Lower lobe of right lung (tissue), 2 donors: ENCODE measurements around the gene SLC7A14. TPM values are rescaled to one million over a fixed set of nuclear protein-coding genes. Genes with fewer than 3 reads are reported as not detected.

Experiments
- ATAC-seq, 2 donors: fragments of 200-7000 bp; cut with Tn5 transposase; one replicate each; pipeline ENCODE4 v1.9.1; 2020 to 2022; ENCODE audit warnings: mild to moderate bottlenecking in 2 of 2, moderate library complexity in 2 of 2
- DNase-seq: peaks from one replicate; pipeline ENCODE4 v3.0.0-alpha.2; 2020
- H3K27ac ChIP-seq: fragments of 200-600 bp; one replicate; pipeline ENCODE4 v1.8.0; 2022
- H3K27me3 ChIP-seq: fragments of 200-600 bp; one replicate; pipeline ENCODE4 v1.8.0; 2022; ENCODE audit warnings: low read depth
- H3K36me3 ChIP-seq: fragments of 200-600 bp; one replicate; pipeline ENCODE4 v1.8.0; 2022; ENCODE audit warnings: mild to moderate bottlenecking
- H3K4me1 ChIP-seq: fragments of 200-600 bp; one replicate; pipeline ENCODE4 v1.8.0; 2022
- H3K4me3 ChIP-seq: fragments of 200-600 bp; one replicate; pipeline ENCODE4 v1.8.0; 2022; ENCODE audit warnings: mild to moderate bottlenecking
- H3K9me3 ChIP-seq: fragments of 200-600 bp; one replicate; pipeline ENCODE4 v1.8.0; 2022
- intact Hi-C: fragments of 100-400 bp; cut with DNase I; formaldehyde crosslinking; loops from one replicate; pipeline ENCODE4 v1.11.0; 2022
- total RNA-seq: library from RNA; stranded (reverse); fragmentation: NEBNext Ultra II Directional; extraction: Animal tissue kit (Norgen Biotek cat#: 25700); gene quantifications from one replicate; pipeline ENCODE4 v1.2.1, GENCODE V29; 2021
- TF ChIP-seq, protein P1 (sequence below): fragments of 200-600 bp; IDR thresholded peaks from one replicate; pipeline ENCODE4 v1.8.0; 2022; ENCODE audit warnings: antibody characterized with exemption, mild to moderate bottlenecking
- donor health status: DM: no; HTN: yes; CAD: no; lungs with severe emphysema.

The SLC7A14 gene
- total RNA-seq, 1 donor from 2014 or later = 0.06 TPM

DNA sequence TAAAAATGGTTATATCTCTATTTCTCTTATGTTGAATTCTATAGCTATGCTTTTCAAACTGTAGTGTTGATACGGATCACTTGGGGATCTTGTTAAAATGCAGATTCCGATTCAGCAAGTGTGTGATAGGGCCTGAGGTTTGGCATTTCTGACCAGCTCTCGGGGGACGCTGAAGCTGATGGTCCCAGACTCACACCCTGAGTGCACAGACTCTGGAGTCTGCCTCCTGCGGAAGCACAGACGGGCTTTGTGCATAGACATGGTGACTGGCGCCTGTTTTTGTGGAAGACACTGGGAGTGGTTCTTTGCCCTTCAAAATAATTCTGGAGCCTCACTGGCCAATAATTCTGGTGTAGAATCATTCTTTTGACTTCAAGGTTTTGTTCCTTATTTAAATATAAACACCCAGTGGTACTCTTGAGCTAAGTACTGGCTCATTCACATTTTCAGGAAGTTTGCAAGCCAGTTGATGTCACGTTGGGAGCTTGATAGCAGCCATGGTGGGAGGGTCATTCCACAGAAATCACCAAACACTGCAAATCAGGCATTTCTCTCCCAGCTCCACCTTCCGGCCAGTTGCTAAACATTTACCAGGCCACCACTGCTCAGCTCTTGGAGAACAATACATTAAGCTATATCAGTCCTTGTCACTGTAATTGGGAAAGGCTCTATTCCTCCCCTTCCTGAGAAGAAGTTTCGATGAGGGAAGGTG, 148.0 kb downstream of the SLC7A14 start:
- Histone ChIP-seq H3K36me3 (peaks cover 9% of the 10 kb centered on the region), H3K9me3 (no peaks in the 10 kb centered on the region), H3K4me3 (no peak overlapping the region), H3K27me3 (no peaks in the 10 kb centered on the region), H3K4me1 (no peaks in the 10 kb centered on the region), H3K27ac (no peak overlapping the region)
- TF ChIP-seq, protein P1, sequence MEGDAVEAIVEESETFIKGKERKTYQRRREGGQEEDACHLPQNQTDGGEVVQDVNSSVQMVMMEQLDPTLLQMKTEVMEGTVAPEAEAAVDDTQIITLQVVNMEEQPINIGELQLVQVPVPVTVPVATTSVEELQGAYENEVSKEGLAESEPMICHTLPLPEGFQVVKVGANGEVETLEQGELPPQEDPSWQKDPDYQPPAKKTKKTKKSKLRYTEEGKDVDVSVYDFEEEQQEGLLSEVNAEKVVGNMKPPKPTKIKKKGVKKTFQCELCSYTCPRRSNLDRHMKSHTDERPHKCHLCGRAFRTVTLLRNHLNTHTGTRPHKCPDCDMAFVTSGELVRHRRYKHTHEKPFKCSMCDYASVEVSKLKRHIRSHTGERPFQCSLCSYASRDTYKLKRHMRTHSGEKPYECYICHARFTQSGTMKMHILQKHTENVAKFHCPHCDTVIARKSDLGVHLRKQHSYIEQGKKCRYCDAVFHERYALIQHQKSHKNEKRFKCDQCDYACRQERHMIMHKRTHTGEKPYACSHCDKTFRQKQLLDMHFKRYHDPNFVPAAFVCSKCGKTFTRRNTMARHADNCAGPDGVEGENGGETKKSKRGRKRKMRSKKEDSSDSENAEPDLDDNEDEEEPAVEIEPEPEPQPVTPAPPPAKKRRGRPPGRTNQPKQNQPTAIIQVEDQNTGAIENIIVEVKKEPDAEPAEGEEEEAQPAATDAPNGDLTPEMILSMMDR = no peak
- DNase-seq (no peak), ATAC-seq (no peak)
- intact Hi-C loops = no loop called here

DNA sequence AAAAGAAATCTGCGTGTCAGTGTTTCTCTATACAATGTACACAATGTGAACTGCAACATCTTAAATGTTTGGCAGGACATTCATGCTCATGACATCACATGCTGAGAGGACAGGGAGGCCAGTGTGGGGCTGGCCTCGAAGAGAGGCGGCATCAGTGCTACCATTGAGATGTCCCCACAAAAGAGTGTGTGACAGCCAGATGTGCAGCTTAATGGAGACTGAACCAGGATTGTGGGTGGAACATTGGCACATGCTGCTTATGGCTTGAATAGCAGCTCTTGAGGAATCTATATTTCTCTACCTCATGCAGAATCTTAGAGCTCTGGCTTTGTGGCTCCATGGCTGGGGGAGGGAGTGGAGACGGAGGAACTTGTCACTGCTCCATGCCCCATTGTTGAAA, 148.7 kb downstream of the SLC7A14 start:
- H3K4me3 ChIP-seq = no peak overlapping the region
- peaks cover 9% of the 10 kb centered on the region for H3K36me3 ChIP-seq
- DNase-seq (no peak), ATAC-seq (no peak)
- intact Hi-C loops = no loop called here
- no peaks in the 10 kb centered on the region for H3K27me3 ChIP-seq
- H3K9me3 ChIP-seq = no peaks in the 10 kb centered on the region
- no peaks in the 10 kb centered on the region for H3K4me1 ChIP-seq
- TF ChIP-seq, protein P1 = no peak
- H3K27ac ChIP-seq = no peak overlapping the region

DNA sequence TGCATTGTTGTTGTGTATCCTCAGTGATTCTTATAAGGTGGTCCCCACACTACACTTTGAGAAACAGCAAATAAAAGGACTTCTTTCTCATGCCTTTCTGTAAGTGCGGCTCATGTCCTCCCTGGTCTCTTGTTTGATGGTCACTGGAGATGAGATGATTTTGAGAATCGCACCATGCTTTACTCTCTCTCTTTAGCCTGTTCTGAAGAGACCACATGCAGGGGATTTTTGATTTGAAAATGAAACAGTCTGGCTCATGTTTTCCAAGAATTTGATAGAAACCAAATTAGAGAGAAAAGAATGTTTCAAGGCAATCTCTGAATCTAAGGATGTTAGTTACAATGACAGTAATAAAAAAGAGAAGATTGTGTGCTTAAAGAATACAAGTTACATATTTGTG, 149.2 kb downstream of the SLC7A14 start:
- TF ChIP-seq, protein P1 = no peak
- Histone ChIP-seq H3K27ac (no peak overlapping the region), H3K4me1 (no peaks in the 10 kb centered on the region), H3K27me3 (no peaks in the 10 kb centered on the region), H3K4me3 (no peak overlapping the region), H3K9me3 (no peaks in the 10 kb centered on the region), H3K36me3 (peaks cover 9% of the 10 kb centered on the region)
- DNase-seq (no peak), ATAC-seq (no peak)
- intact Hi-C loops = no loop called here

DNA sequence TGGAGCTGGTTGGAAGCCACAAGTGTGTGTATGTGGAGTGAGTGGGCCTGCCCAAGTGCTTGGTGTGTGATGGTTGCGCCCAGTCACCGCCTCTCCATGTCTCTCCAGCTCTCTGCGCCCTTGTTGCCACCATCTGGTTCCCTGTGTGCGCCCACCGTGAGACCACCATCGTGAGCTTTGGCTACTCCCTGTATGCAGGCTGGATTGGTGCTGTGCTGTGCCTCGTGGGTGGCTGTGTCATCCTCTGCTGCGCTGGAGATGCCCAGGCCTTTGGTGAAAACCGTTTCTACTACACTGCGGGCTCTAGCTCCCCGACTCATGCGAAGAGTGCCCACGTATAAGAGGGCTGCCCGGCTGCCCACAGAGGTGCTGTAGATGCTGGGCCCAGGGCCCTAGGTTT, 153.5 kb downstream of the SLC7A14 start:
- no peak overlapping the region for H3K27ac ChIP-seq
- intact Hi-C loops = no loop called here
- DNase-seq = no peak

DNA sequence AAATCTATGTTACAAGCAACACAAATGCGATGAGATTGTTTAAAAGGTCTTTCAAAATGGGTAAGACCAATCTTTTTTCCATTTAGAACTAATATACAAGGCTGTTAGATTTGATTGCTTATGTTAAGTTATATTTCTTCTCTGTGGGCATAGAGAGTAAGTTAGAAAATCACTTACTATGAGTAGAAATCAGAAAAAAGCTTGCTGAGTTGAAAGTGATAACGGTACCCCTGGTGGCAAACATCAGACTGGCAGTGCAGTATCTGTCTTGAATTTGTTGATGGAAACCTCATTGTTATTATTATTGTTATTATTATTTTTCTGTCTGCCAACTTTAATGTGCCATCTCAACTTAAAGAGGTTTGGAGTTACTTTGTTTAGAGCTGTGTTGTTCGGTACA, 154.8 kb downstream of the SLC7A14 start:
- Histone ChIP-seq H3K4me3 (no peak overlapping the region), H3K36me3 (peaks cover 9% of the 10 kb centered on the region), H3K27me3 (no peaks in the 10 kb centered on the region), H3K4me1 (no peaks in the 10 kb centered on the region), H3K27ac (no peak overlapping the region), H3K9me3 (no peaks in the 10 kb centered on the region)
- TF ChIP-seq, protein P1 = no peak
- intact Hi-C loops = no loop called here
- ATAC-seq (no peak), DNase-seq (no peak)

More for the DNA sequence above, 153.5 kb downstream of the SLC7A14 start:
- Histone ChIP-seq H3K4me3 (no peak overlapping the region), H3K27me3 (no peaks in the 10 kb centered on the region), H3K9me3 (no peaks in the 10 kb centered on the region), H3K4me1 (no peaks in the 10 kb centered on the region), H3K36me3 (peaks cover 9% of the 10 kb centered on the region)
- ATAC-seq = no peak
- TF ChIP-seq, protein P1 = no peak
